Nephron progenitor cell (in vitro differentiated cells): ENCODE data around the gene ELF4.

ENCODE experiments used
- DNase-seq: peaks from one replicate; pipeline ENCODE4 v3.0.0; 2021
- H3K27ac Mint-ChIP-seq: 2 replicates; pipeline ENCODE4 v1.8.0; 2021; ENCODE audit warnings: mild to moderate bottlenecking, moderate library complexity, mixed read lengths
- H3K27me3 Mint-ChIP-seq: 2 replicates; pipeline ENCODE4 v1.8.0; 2021; ENCODE audit warnings: mild to moderate bottlenecking, low read depth, mixed read lengths; ENCODE audit not compliant: poor library complexity
- H3K36me3 Mint-ChIP-seq: 2 replicates; pipeline ENCODE4 v1.8.0; 2021; ENCODE audit warnings: low read depth, mixed read lengths
- H3K4me1 Mint-ChIP-seq: 2 replicates; pipeline ENCODE4 v1.8.0; 2021; ENCODE audit warnings: mixed read lengths
- H3K4me3 Mint-ChIP-seq: 2 replicates; pipeline ENCODE4 v1.8.0; 2021; ENCODE audit warnings: mild to moderate bottlenecking, moderate library complexity, mixed read lengths
- H3K9me3 Mint-ChIP-seq: 2 replicates; pipeline ENCODE4 v1.8.0; 2021; ENCODE audit warnings: mild to moderate bottlenecking, moderate library complexity, mixed read lengths
- TF ChIP-seq, protein P1 (sequence below): fragments of 200-600 bp; sonication (generic); IDR thresholded peaks from 2 replicates; pipeline ENCODE4 v1.5.0; 2021; ENCODE audit warnings: antibody characterized with exemption

ELF4 gene

GRCh38 chrX:130055899-130056298, 54.4 kb downstream of the ELF4 start:
- Mint-ChIP-seq H3K9me3 (peaks cover 52% of the 10 kb centered on the region), H3K36me3 (peaks cover 50% of the 10 kb centered on the region), H3K27me3 (no peaks in the 10 kb centered on the region), H3K4me3 (no peak overlapping the region), H3K27ac (peak overlapping the region; percentile 22), H3K4me1 (peaks cover 25% of the 10 kb centered on the region)
- no peak for DNase-seq
- TF ChIP-seq, protein P1, sequence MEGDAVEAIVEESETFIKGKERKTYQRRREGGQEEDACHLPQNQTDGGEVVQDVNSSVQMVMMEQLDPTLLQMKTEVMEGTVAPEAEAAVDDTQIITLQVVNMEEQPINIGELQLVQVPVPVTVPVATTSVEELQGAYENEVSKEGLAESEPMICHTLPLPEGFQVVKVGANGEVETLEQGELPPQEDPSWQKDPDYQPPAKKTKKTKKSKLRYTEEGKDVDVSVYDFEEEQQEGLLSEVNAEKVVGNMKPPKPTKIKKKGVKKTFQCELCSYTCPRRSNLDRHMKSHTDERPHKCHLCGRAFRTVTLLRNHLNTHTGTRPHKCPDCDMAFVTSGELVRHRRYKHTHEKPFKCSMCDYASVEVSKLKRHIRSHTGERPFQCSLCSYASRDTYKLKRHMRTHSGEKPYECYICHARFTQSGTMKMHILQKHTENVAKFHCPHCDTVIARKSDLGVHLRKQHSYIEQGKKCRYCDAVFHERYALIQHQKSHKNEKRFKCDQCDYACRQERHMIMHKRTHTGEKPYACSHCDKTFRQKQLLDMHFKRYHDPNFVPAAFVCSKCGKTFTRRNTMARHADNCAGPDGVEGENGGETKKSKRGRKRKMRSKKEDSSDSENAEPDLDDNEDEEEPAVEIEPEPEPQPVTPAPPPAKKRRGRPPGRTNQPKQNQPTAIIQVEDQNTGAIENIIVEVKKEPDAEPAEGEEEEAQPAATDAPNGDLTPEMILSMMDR = no peak

DNA sequence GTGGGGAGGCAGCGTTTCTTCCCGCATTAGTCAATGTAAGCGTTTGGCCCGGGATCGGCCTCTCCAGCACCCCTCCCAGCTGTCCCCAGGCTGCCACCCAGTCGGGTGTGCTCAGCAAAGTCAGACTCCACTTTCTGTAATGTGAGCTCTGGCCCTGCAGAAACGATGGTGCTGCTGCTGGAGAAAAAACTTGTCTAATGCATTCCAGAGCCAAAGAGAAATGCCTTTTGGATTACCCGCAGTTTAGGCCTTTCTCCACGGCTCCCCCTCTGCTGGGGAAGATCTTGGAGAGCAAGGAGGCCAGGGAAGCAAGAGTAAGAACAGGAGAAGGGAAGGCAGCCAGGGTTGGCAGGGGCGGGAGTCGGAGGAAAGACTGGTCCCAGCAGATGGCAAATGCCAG, 55.2 kb downstream of the ELF4 start:
- H3K4me3 Mint-ChIP-seq = no peak overlapping the region
- peak overlapping the region; percentile 80 for H3K27ac Mint-ChIP-seq
- H3K9me3 Mint-ChIP-seq = peaks cover 59% of the 10 kb centered on the region
- no peak for DNase-seq
- TF ChIP-seq, protein P1 = no peak
- no peaks in the 10 kb centered on the region for H3K27me3 Mint-ChIP-seq
- peaks cover 56% of the 10 kb centered on the region for H3K36me3 Mint-ChIP-seq
- H3K4me1 Mint-ChIP-seq = peaks cover 25% of the 10 kb centered on the region

DNA sequence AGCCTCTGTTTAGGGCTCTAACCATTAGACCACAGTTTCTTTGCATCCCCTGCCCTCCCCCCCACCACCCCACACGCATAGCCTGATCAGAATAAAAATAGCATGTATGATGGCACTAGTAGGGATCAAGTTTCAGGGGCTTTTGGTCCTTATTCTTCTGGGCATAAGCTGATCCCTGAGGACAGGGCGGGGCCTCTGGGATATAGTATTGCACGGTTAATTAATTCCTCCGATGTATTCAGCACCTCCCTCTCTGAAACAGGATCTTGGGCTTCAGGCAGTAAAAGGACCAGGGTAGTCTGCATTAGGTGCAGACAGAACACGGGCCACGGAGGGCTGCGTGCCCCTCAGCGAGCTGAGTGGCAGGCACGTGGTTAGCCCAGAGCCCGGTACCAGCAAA, 57.1 kb downstream of the ELF4 start:
- Mint-ChIP-seq H3K27me3 (no peaks in the 10 kb centered on the region), H3K9me3 (peaks cover 52% of the 10 kb centered on the region), H3K4me1 (peaks cover 25% of the 10 kb centered on the region), H3K4me3 (no peak overlapping the region), H3K36me3 (peaks cover 72% of the 10 kb centered on the region), H3K27ac (no peak overlapping the region)
- no peak for DNase-seq
- TF ChIP-seq, protein P1 = no peak

DNA sequence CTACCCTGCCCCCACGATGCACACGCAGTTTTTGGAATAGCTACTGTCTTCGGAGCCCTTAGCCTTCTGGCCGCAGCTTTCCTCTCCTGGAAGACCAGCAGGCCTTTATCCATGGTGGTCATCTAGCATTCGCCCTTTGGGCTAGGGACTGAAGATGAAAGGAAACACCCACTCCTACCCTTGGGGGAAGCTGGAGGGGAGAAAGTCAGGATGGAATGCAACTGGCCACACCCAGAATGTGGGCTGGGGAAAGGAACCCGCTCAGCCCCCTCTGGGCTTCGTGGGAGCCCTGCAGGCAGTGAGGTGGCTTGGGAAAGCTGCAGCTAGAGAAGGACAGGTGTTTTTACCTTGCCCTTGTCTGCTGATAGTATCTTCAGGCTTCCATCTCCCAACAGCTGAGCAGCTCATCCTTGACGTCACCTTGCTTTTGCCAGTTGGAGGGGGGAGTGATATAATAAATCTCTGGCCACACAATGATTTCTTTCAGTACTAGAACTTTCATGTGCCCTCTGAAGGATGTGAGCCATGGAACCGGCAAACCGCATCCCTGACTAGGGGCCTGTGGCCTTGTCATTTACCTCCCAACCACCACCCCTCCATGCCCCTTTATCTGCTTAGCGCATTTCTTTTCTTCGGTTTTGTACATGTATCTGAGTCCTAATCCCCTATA, 59.0 kb downstream of the ELF4 start:
- TF ChIP-seq, protein P1 = no peak

DNA sequence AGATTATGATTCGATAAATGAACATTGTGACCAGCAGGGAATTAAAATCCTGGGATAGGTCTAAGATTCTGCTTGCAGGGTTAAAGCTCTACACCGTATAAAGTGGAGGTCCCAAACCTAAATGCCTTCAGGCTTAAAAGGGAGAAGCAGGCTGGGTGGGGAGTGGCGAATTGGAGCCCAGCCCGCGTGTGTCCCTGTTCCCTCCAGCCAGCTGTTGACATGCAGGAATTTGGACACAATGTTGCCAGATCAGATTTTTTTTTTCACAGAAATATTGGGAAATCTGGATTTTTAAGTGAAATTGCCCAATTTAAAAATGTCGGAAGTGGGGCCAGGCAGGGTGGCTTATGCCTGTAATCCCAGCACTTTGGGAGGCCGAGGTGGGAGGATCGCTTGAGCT, 60.5 kb downstream of the ELF4 start:
- H3K36me3 Mint-ChIP-seq = peaks cover 79% of the 10 kb centered on the region
- no peak overlapping the region for H3K27ac Mint-ChIP-seq
- peaks cover 55% of the 10 kb centered on the region for H3K9me3 Mint-ChIP-seq
- no peak overlapping the region for H3K4me3 Mint-ChIP-seq
- TF ChIP-seq, protein P1 = no peak
- DNase-seq = no peak
- H3K4me1 Mint-ChIP-seq = peaks cover 10% of the 10 kb centered on the region
- H3K27me3 Mint-ChIP-seq = no peaks in the 10 kb centered on the region

More for the DNA sequence above, 59.0 kb downstream of the ELF4 start:
- H3K4me3 Mint-ChIP-seq = no peak overlapping the region
- no peaks in the 10 kb centered on the region for H3K27me3 Mint-ChIP-seq
- H3K4me1 Mint-ChIP-seq = peaks cover 25% of the 10 kb centered on the region
- no peak for DNase-seq
- no peak overlapping the region for H3K27ac Mint-ChIP-seq
- peaks cover 83% of the 10 kb centered on the region for H3K36me3 Mint-ChIP-seq
- H3K9me3 Mint-ChIP-seq = peaks cover 59% of the 10 kb centered on the region

DNA sequence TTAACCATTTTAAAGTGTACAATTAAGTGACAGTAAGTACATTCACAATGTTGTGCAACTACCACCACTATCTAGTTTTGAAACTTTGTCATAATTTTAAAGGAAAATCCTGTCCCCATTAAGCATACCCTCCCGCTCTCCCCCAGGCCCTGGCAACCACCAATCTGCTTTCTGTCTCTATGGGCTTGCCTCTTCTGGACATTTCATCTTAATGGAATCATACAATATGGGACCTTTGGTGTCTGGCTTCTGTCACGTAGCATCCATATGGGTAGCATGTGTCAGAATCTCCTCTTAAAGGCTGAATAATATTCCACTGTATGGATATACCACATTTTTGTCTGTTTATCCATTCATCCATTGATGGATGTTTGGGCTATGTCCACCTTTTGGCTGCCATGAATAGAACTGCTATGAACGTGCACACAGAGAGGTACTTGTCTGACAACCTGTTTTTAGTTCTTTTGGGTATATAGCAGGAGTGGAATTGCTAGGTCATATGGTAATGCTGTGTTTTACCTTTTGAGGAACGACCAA, 61.5 kb downstream of the ELF4 start:
- Mint-ChIP-seq H3K36me3 (peaks cover 78% of the 10 kb centered on the region), H3K27me3 (no peaks in the 10 kb centered on the region), H3K4me3 (no peak overlapping the region), H3K27ac (no peak overlapping the region), H3K9me3 (peaks cover 48% of the 10 kb centered on the region), H3K4me1 (no peaks in the 10 kb centered on the region)
- no peak for DNase-seq
- TF ChIP-seq, protein P1 = no peak
